CD4-positive, alpha-beta memory T cell (primary cell): ENCODE measurements around the gene DELE1. TPM values are rescaled to one million over a fixed set of nuclear protein-coding genes. Genes with fewer than 3 reads are reported as not detected.
A peak's percentile ranks its signal among the peaks of the same experiment; 100 is the strongest.

ENCODE experiments used
- CTCF ChIA-PET: fragments of 350-600 bp; sonication (Branson Sonifier 250); formaldehyde crosslinking; loops from one replicate; lab custom pipeline; 2021; ENCODE audit warnings: inconsistent platforms; ENCODE audit not compliant: partially characterized antibody; lab: Charles Lee
- POLR2A ChIA-PET: fragments of 350-600 bp; sonication (Branson Sonifier 250); formaldehyde crosslinking; loops from one replicate; lab custom pipeline; 2021; ENCODE audit not compliant: partially characterized antibody; lab: Charles Lee
- DNase-seq, 5 donors: peaks; one replicate each; pipeline versions ENCODE4 v3.0.0 to v3.0.0-alpha.2; 2020 to 2022; ENCODE audit warnings: mixed read lengths in 1 of 5
- H3K27ac ChIP-seq: one replicate; pipeline ENCODE4 v1.7.0; 2013; ENCODE audit warnings: low read depth, low read length
- H3K27me3 ChIP-seq: 2 replicates; pipeline ENCODE4 v1.7.0; 2013; ENCODE audit warnings: mild to moderate bottlenecking, low read length, moderate library complexity; ENCODE audit not compliant: insufficient read depth
- H3K36me3 ChIP-seq: 2 replicates; pipeline ENCODE4 v1.7.0; 2013; ENCODE audit warnings: mild to moderate bottlenecking, low read length, moderate library complexity; ENCODE audit not compliant: insufficient read depth
- H3K4me1 ChIP-seq: 2 replicates; pipeline ENCODE4 v1.7.0; 2013; ENCODE audit warnings: mild to moderate bottlenecking, low read length, moderate library complexity; ENCODE audit not compliant: insufficient read depth
- H3K4me3 ChIP-seq, 2 donors: one replicate each; pipeline ENCODE4 v1.7.0; 2013; ENCODE audit warnings: low read length in 2 of 2, mild to moderate bottlenecking in 1 of 2
- H3K9me3 ChIP-seq, 2 donors: one replicate each; pipeline ENCODE4 v1.7.0; 2013; ENCODE audit warnings: low read length in 2 of 2, control low read depth in 1 of 2; ENCODE audit not compliant: control insufficient read depth in 1 of 2
- H3K27ac Mint-ChIP-seq, 7 donors: one replicate each; pipeline ENCODE4 v1.8.0; 2020 to 2021; ENCODE audit warnings: mixed read lengths in 7 of 7, mild to moderate bottlenecking in 6 of 7, inconsistent platforms in 3 of 7, moderate library complexity in 3 of 7
- H3K27me3 Mint-ChIP-seq, 2 donors: one replicate each; pipeline ENCODE4 v1.8.0; 2020 to 2021; ENCODE audit warnings: mixed read lengths in 2 of 2
- H3K36me3 Mint-ChIP-seq, 2 donors: one replicate each; pipeline ENCODE4 v1.8.0; 2020 to 2021; ENCODE audit warnings: mixed read lengths in 2 of 2, inconsistent platforms in 1 of 2, mild to moderate bottlenecking in 1 of 2
- H3K4me1 Mint-ChIP-seq, 4 donors: one replicate each; pipeline ENCODE4 v1.8.0; 2020 to 2021; ENCODE audit warnings: mixed read lengths in 4 of 4, mild to moderate bottlenecking in 1 of 4
- H3K4me3 Mint-ChIP-seq, 8 donors: one replicate each; pipeline ENCODE4 v1.8.0; 2020 to 2021; ENCODE audit warnings: mixed read lengths in 8 of 8, mild to moderate bottlenecking in 7 of 8, moderate library complexity in 6 of 8, inconsistent platforms in 3 of 8
- H3K9me3 Mint-ChIP-seq, 8 donors: one replicate each; pipeline ENCODE4 v1.8.0; 2020 to 2021; ENCODE audit warnings: mixed read lengths in 8 of 8, mild to moderate bottlenecking in 5 of 8, inconsistent platforms in 3 of 8, moderate library complexity in 1 of 8
- intact Hi-C: fragments of 100-400 bp; cut with micrococcal nuclease; formaldehyde crosslinking; loops from one replicate; pipeline ENCODE4 v1.15.1; 2023
- polyA plus RNA-seq, 2 donors: library from polyadenylated mRNA; unstranded; fragments of 300-500 nt; fragmentation: Illumina TruSeq; gene quantifications; one replicate each; pipeline ENCODE4 v1.2.3, GENCODE V29; 2021
- total RNA-seq, 2 experiments: library from RNA; stranded (reverse); gene quantifications; one replicate each; pipeline ENCODE4 v1.2.3, GENCODE V29; 2021

The DELE1 gene
- total and polyA plus RNA-seq, 4 experiments from 2014 or later, result 31.4 to 83.1 (median 58.7) TPM

DNA sequence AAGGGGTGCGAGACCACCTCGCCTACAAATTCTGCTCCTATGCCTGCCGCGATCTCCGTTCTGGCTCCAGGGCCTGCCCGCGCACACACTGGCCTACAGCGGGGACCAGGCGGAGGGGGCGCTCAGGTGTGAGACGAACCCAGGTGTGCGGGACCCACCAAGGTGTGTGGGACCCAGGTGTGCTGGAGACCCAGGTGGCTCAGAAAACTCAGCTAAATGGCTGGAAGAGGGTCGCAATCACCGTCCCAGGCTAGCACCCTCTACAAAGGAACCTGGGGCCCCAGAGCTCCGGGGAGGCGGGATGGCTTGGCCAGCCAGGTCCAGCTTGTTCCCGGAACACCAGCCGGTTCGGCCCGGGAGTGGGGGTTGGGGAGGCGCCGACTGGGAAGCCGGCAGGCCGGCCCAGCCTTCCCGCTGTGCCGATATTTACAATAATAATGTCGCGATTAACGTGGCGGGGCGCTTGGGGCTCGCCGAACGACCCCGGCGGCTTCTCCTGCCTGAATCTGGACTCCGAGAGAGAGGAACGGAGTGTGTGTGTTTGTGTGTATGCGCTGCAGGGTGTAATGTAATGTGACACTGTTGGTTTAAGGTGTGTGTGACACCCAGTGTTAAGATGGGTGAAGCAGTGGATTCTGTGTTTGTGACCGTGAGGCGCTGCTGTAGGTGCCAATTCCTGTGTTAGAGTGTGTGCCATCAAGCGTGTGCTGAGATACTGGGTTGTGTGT, 46.9 kb upstream of the DELE1 start:
- H3K27me3 ChIP-seq, result peaks cover 42% of the 10 kb centered on the region
- peaks cover 47 to 65% of the 10 kb centered on the region in 2 donors for H3K27me3 Mint-ChIP-seq

DNA sequence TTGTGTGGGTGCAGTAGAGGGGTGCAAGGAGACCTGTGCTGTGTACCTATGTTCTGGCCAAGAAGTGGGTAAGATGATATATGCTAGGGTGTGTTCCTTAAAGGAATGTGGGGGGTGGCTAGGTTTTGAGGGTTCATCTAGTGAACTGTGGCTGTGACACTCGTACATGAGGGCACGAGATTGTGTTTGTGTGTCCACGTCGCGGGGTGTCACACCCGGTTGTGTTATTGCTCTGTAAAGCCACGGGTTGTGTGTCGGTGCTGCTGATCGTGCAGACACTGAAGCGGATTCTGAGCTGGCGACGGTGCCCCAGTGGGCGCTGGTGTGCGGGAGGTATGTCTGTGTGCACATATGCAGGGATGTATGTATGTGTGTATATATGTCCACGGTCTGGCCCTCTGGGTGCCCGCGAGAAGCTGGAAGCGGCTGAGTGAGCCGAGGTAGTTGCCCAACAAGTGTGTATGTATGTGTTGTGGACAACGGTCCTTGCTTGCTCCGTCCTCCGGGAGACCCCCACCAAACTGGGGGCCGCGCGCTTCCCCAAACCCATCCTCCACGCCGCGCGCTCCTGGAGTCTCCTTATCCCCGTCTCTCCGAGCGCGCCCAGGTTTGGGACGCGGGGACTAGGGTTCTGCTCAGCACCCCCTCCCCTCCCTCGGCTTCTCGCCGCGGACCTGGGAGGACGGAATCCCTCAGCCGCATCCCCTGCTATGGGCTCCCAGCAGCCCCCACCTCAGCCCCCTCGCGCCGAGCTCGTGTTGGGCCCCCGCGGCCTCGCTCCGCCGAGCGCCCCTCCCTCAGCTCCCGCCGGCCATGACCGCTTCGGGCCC, 46.1 kb upstream of the DELE1 start:
- Mint-ChIP-seq H3K27ac (peak overlapping the region in 5 of 7 donors; percentile 2 to 58 (median 39)), H3K4me3 (peak overlapping the region; percentile 47 to 86 (median 70)), H3K36me3 (no peaks in the 10 kb centered on the region), H3K9me3 (peaks cover 0 to 2% (median 0%) of the 10 kb centered on the region in 8 donors), H3K27me3 (peaks cover 53 to 66% of the 10 kb centered on the region in 2 donors), H3K4me1 (peaks cover 19 to 45% (median 25%) of the 10 kb centered on the region in 4 donors)
- H3K9me3 ChIP-seq, result no peaks in the 10 kb centered on the region
- H3K4me3 ChIP-seq, result peak overlapping the region in 1 of 2 donors; percentile 47
- no peaks in the 10 kb centered on the region for H3K36me3 ChIP-seq
- H3K27ac ChIP-seq, result no peak overlapping the region
- CTCF ChIA-PET, result interaction anchor here (1.2 to 8.4 kb wide), 13 partner anchors 10 to 210 kb away, joined by 3 to 239 read pairs (median 18); partner anchors contain the start of genes DELE1 and PCDH12
- POLR2A ChIA-PET, result interaction anchor here (0.8 to 4.6 kb wide), 11 partner anchors 28 to 195 kb away, joined by 3 to 63 read pairs (median 16); partner anchors contain the start of genes DELE1, PCDH12 and RNF14
- H3K27me3 ChIP-seq, result peaks cover 50% of the 10 kb centered on the region
- H3K4me1 ChIP-seq, result peaks cover 40% of the 10 kb centered on the region
- peak in 4 of 5 donors; percentile 18 to 36 (median 24) for DNase-seq
- intact Hi-C loops, result loop anchor here (2.0 to 5.0 kb wide), 3 partner anchors 45 to 265 kb away; partner anchors contain the start of gene DELE1

More for the DNA sequence above, 46.9 kb upstream of the DELE1 start:
- Mint-ChIP-seq H3K9me3 (peaks cover 0 to 2% (median 0%) of the 10 kb centered on the region in 8 donors), H3K27ac (peak overlapping the region in 6 of 7 donors; percentile 2 to 58 (median 44)), H3K4me3 (peak overlapping the region; percentile 47 to 86 (median 72)), H3K36me3 (no peaks in the 10 kb centered on the region), H3K4me1 (peaks cover 19 to 45% (median 24%) of the 10 kb centered on the region in 4 donors)
- CTCF ChIA-PET, result interaction anchor here (1.2 to 8.4 kb wide), 6 partner anchors 9 to 209 kb away, joined by 6 to 155 read pairs (median 60); partner anchors contain the start of gene PCDH12
- Histone ChIP-seq H3K36me3 (no peaks in the 10 kb centered on the region), H3K27ac (no peak overlapping the region), H3K4me1 (peaks cover 40% of the 10 kb centered on the region), H3K4me3 (peak overlapping the region in 1 of 2 donors; percentile 19), H3K9me3 (no peaks in the 10 kb centered on the region)
- peak in 2 of 5 donors; percentile 6 to 21 for DNase-seq
- intact Hi-C loops, result loop anchor here (5.0 kb wide), 1 partner anchor 266 kb away; no protein-coding TSS in a partner anchor
- POLR2A ChIA-PET, result interaction anchor here (0.7 to 4.6 kb wide), 7 partner anchors 27 to 194 kb away, joined by 3 to 32 read pairs (median 5); partner anchors contain the start of genes PCDH12 and RNF14

DNA sequence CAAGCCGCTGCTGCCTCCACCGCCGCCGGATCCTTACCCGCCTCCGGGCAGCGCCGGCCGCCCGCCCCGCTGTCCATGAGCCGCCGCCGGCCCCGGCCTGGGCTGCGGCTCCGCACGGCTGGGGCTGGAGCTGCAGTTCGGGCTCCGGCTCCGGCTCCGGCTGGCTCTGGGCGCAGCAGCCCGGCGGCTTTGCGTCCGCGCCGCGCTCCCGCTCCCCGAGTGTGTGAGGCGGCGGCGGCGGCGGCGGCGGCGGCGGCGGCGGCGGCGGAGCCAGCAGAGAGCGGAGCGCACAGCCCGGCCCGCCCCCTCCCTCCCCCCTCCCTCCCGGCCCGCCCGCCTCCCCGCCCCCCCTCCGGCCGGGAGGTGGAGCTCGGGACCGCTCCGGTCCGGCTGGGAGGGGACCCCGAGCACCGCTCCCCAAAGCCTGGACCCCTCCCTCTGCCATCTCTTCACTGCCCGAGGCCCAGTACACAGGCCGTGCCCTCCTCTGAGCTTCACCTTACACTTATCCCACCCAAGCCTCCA, 45.4 kb upstream of the DELE1 start, which contains the start of gene PCDH1:
PCDH1 (minus strand) TSS at position 225 of the 525 bp plus-strand sequence; CDS start at position 77, 148 bp downstream.
- POLR2A ChIA-PET, result interaction anchor here (0.7 to 4.6 kb wide), 12 partner anchors 11 to 197 kb away, joined by 3 to 63 read pairs (median 10); partner anchors contain the start of genes DELE1 and RNF14
- peak in 4 of 5 donors; percentile 22 to 35 (median 31) for DNase-seq
- peak within 1 kb of the TSS; percentile 80 to 92 (median 86) for H3K4me3 Mint-ChIP-seq
- H3K36me3 ChIP-seq, result no peaks in the 10 kb centered on the region
- peaks cover 0 to 2% (median 0%) of the 10 kb centered on the region in 8 donors for H3K9me3 Mint-ChIP-seq
- peaks cover 20 to 45% (median 26%) of the 10 kb centered on the region in 4 donors for H3K4me1 Mint-ChIP-seq
- H3K4me1 ChIP-seq, result peaks cover 40% of the 10 kb centered on the region
- H3K27ac ChIP-seq, result no peak within 1 kb of the TSS
- no peaks in the 10 kb centered on the region for H3K9me3 ChIP-seq
- peaks cover 57% of the 10 kb centered on the region for H3K27me3 ChIP-seq
- peak within 1 kb of the TSS; percentile 31 to 88 (median 62) for H3K27ac Mint-ChIP-seq
- intact Hi-C loops, result loop anchor here (2.0 to 5.0 kb wide), 3 partner anchors 45 to 264 kb away; partner anchors contain the start of gene DELE1
- CTCF ChIA-PET, result interaction anchor here (0.9 to 8.4 kb wide), 28 partner anchors 10 to 280 kb away, joined by 3 to 239 read pairs (median 10); partner anchors contain the start of genes DELE1, PCDH12 and RNF14
- H3K4me3 ChIP-seq, result peak within 1 kb of the TSS; percentile 53 to 76
- H3K27me3 Mint-ChIP-seq, result peaks cover 54 to 65% of the 10 kb centered on the region in 2 donors
- H3K36me3 Mint-ChIP-seq, result no peaks in the 10 kb centered on the region

DNA sequence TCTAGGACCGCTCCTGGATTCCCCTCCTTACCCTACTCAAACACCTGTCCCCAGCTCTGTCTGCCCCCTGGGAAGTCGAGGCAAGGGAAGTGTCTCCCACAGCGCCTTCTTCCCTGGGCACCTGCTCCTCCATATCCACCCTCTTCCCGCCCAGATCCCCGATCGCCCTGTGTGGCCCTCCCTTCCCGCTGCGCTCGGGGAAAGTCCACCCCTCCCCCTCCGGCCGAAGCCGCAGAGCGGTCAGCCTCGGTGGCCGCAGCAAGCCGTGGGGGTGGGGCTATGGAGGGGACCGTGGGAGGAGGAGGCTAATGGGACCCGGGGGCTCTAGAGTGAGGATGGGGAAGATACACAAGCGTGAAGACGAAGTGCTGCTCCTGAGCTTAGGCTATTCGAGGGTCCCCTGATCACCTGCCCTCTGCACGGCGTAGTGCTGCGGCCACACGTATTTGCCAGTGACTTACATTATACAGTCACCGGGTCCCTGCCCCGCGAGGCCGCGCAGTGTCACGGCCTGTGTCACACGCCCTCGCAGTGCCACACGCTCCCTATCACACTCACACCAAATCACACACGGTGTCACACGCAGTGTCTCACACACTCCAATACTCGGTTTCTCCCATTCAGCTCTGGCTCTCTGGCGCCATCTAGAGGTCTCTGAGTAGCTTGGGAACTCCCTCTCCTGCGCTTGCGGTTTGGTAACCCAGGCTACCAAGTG, 44.8 kb upstream of the DELE1 start:
- Histone ChIP-seq H3K4me3 (peak overlapping the region; percentile 53 to 76), H3K36me3 (no peaks in the 10 kb centered on the region), H3K27ac (no peak overlapping the region), H3K4me1 (peaks cover 40% of the 10 kb centered on the region), H3K27me3 (peaks cover 60% of the 10 kb centered on the region), H3K9me3 (no peaks in the 10 kb centered on the region)
- Mint-ChIP-seq H3K27ac (peak overlapping the region; percentile 31 to 88 (median 62)), H3K27me3 (peaks cover 54 to 63% of the 10 kb centered on the region in 2 donors), H3K4me3 (peak overlapping the region; percentile 78 to 92 (median 86)), H3K36me3 (no peaks in the 10 kb centered on the region), H3K4me1 (peaks cover 20 to 49% (median 28%) of the 10 kb centered on the region in 4 donors), H3K9me3 (peaks cover 0 to 3% (median 0%) of the 10 kb centered on the region in 8 donors)
- peak; percentile 88 to 93 (median 90) for DNase-seq
- ChIA-PET CTCF (interaction anchor here (0.6 to 8.4 kb wide), 49 partner anchors 11 to 315 kb away, joined by 3 to 239 read pairs (median 5); partner anchors contain the start of genes DELE1, PCDH12 and RNF14), POLR2A (interaction anchor here (0.7 to 4.6 kb wide), 16 partner anchors 12 to 213 kb away, joined by 3 to 63 read pairs (median 4); partner anchors contain the start of genes DELE1 and RNF14)
- intact Hi-C loops, result loop anchor here (1.0 to 5.0 kb wide), 9 partner anchors 30 to 263 kb away; partner anchors contain the start of gene DELE1

DNA sequence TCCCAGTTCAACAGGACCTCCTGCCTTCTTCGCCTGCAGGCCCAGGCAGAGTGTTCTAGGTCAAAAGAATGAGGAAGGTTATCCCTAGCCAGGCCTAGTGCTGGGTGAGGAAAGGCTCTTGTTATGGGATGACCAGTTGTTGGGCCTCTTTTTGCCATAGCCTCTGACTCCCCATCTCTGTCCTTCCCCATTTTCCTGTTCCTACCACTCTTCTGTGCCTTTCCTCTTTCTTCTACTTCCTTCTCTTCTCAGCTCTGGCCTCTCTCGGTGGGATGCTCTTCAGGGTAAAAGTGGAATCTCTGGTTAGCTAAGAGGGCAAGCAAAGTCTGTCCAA, 44.3 kb upstream of the DELE1 start:
- peaks cover 20 to 51% (median 30%) of the 10 kb centered on the region in 4 donors for H3K4me1 Mint-ChIP-seq
- H3K9me3 ChIP-seq, result no peaks in the 10 kb centered on the region
- peaks cover 54 to 61% of the 10 kb centered on the region in 2 donors for H3K27me3 Mint-ChIP-seq
- H3K4me3 ChIP-seq, result no peak overlapping the region
- peaks cover 40% of the 10 kb centered on the region for H3K4me1 ChIP-seq
- H3K27me3 ChIP-seq, result peaks cover 60% of the 10 kb centered on the region
- H3K9me3 Mint-ChIP-seq, result peaks cover 0 to 3% (median 0%) of the 10 kb centered on the region in 8 donors
- ChIA-PET CTCF (interaction anchor here (0.6 to 8.4 kb wide), 48 partner anchors 11 to 315 kb away, joined by 3 to 239 read pairs (median 5); partner anchors contain the start of genes DELE1, PCDH12 and RNF14), POLR2A (interaction anchor here (0.8 to 4.6 kb wide), 13 partner anchors 30 to 214 kb away, joined by 3 to 63 read pairs (median 8); partner anchors contain the start of genes DELE1 and RNF14)
- no peak overlapping the region for H3K27ac ChIP-seq
- no peak for DNase-seq
- no peaks in the 10 kb centered on the region for H3K36me3 ChIP-seq
- H3K27ac Mint-ChIP-seq, result peak overlapping the region; percentile 8 to 88 (median 64)
- intact Hi-C loops, result loop anchor here (1.0 to 5.0 kb wide), 9 partner anchors 30 to 263 kb away; partner anchors contain the start of gene DELE1
- H3K4me3 Mint-ChIP-seq, result peak overlapping the region in 7 of 8 donors; percentile 78 to 92 (median 85)
- no peaks in the 10 kb centered on the region for H3K36me3 Mint-ChIP-seq
